H9 (cell line): ENCODE measurements around the gene CPNE2. TPM values are rescaled to one million over a fixed set of nuclear protein-coding genes. Genes with fewer than 3 reads are reported as not detected.

Experiments
- DNase-seq: peaks from one replicate; pipeline ENCODE4 v3.0.0-alpha.2; 2017
- H2AFZ ChIP-seq: one replicate; pipeline ENCODE4 v1.6.1; 2013; ENCODE audit warnings: mild to moderate bottlenecking, low read length, control low read depth, moderate library complexity
- H2AK5ac ChIP-seq: 2 replicates; pipeline ENCODE4 v1.6.1; 2013; ENCODE audit warnings: low read length, control low read depth, mixed read lengths; ENCODE audit not compliant: insufficient read length
- H2BK120ac ChIP-seq: one replicate; pipeline ENCODE4 v1.6.1; 2013; ENCODE audit warnings: low read depth, mild to moderate bottlenecking, low read length, control low read depth, inconsistent platforms; ENCODE audit not compliant: poor library complexity, severe bottlenecking
- H2BK12ac ChIP-seq: 2 replicates; pipeline ENCODE4 v1.6.1; 2013; ENCODE audit warnings: low read length, control low read depth, mixed read lengths, low read depth; ENCODE audit not compliant: insufficient read length
- H2BK15ac ChIP-seq: 2 replicates; pipeline ENCODE4 v1.6.1; 2013; ENCODE audit warnings: low read depth, low read length, control low read depth
- H2BK20ac ChIP-seq: one replicate; pipeline ENCODE4 v1.6.1; 2013; ENCODE audit warnings: low read depth, mild to moderate bottlenecking, low read length, control low read depth, inconsistent platforms; ENCODE audit not compliant: poor library complexity, severe bottlenecking
- H2BK5ac ChIP-seq: 2 replicates; pipeline ENCODE4 v1.6.1; 2013; ENCODE audit warnings: low read length, control low read depth, mixed read lengths; ENCODE audit not compliant: insufficient read length
- H3K14ac ChIP-seq: 2 replicates; pipeline ENCODE4 v1.6.1; 2013; ENCODE audit warnings: low read length, control low read depth; ENCODE audit not compliant: insufficient read depth
- H3K18ac ChIP-seq: 2 replicates; pipeline ENCODE4 v1.6.1; 2013; ENCODE audit warnings: low read depth, mild to moderate bottlenecking, mixed read lengths, low read length, control low read depth; ENCODE audit not compliant: insufficient read length
- H3K23ac ChIP-seq: 2 replicates; pipeline ENCODE4 v1.6.1; 2013; ENCODE audit warnings: low read length, control low read depth, mixed read lengths, low read depth; ENCODE audit not compliant: insufficient read length
- H3K23me2 ChIP-seq: 2 replicates; pipeline ENCODE4 v1.6.1; 2013; ENCODE audit warnings: low read depth, mild to moderate bottlenecking, mixed read lengths, low read length, control low read depth; ENCODE audit not compliant: insufficient read length, poor library complexity, severe bottlenecking
- H3K27ac ChIP-seq: 2 replicates; pipeline ENCODE4 v1.5.1; 2013; ENCODE audit warnings: low read length, control low read depth, mixed read lengths, low read depth; ENCODE audit not compliant: insufficient read length
- H3K27me3 ChIP-seq: 2 replicates; pipeline ENCODE4 v1.6.1; 2013; ENCODE audit warnings: low read length, control low read depth, inconsistent platforms; ENCODE audit not compliant: insufficient read depth
- H3K4ac ChIP-seq: 2 replicates; pipeline ENCODE4 v1.6.1; 2013; ENCODE audit warnings: low read depth, mild to moderate bottlenecking, control low read depth, inconsistent platforms, low read length, moderate library complexity
- H3K4me1 ChIP-seq: 2 replicates; pipeline ENCODE4 v1.6.1; 2013; ENCODE audit warnings: low read length, control low read depth, inconsistent platforms; ENCODE audit not compliant: insufficient read depth
- H3K4me2 ChIP-seq: 2 replicates; pipeline ENCODE4 v1.6.1; 2013; ENCODE audit warnings: low read length, control low read depth, mixed read lengths; ENCODE audit not compliant: insufficient read length, insufficient read depth
- H3K56ac ChIP-seq: 2 replicates; pipeline ENCODE4 v1.6.1; 2013; ENCODE audit warnings: low read depth, mild to moderate bottlenecking, mixed read lengths, low read length, control low read depth; ENCODE audit not compliant: insufficient read length
- H3K79me1 ChIP-seq: 2 replicates; pipeline ENCODE4 v1.6.1; 2013; ENCODE audit warnings: low read depth, mild to moderate bottlenecking, moderate library complexity, low read length, control low read depth, inconsistent platforms; ENCODE audit not compliant: insufficient read depth, poor library complexity, severe bottlenecking
- H3K79me2 ChIP-seq: 2 replicates; pipeline ENCODE4 v1.6.1; 2013; ENCODE audit warnings: low read length, control low read depth, inconsistent platforms; ENCODE audit not compliant: insufficient read depth
- H3K9ac ChIP-seq: 2 replicates; pipeline ENCODE4 v1.6.1; 2013; ENCODE audit warnings: low read length, control low read depth, mixed read lengths; ENCODE audit not compliant: insufficient read length; ENCODE audit errors: extremely low read depth
- H3K9me3 ChIP-seq: one replicate; pipeline ENCODE4 v1.6.1; 2013; ENCODE audit warnings: low read depth, low read length, inconsistent platforms; ENCODE audit not compliant: control insufficient read depth
- H3T11ph ChIP-seq: one replicate; pipeline ENCODE4 v1.6.1; 2013; ENCODE audit warnings: mild to moderate bottlenecking, low read length, control low read depth, inconsistent platforms
- H4K20me1 ChIP-seq: one replicate; pipeline ENCODE4 v1.6.1; 2013; ENCODE audit not compliant: control insufficient read depth, insufficient read length, insufficient read depth
- H4K5ac ChIP-seq: 2 replicates; pipeline ENCODE4 v1.6.1; 2013; ENCODE audit warnings: low read depth, mild to moderate bottlenecking, mixed read lengths, low read length, control low read depth; ENCODE audit not compliant: insufficient read length
- H4K8ac ChIP-seq: replicated peaks from 2 replicates; pipeline ENCODE4 v1.6.1; 2013; ENCODE audit warnings: low read length, control low read depth, mixed read lengths, low read depth; ENCODE audit not compliant: insufficient read length
- H4K91ac ChIP-seq: 2 replicates; pipeline ENCODE4 v1.6.1; 2013; ENCODE audit warnings: low read depth, mild to moderate bottlenecking, moderate library complexity, mixed read lengths, low read length, control low read depth; ENCODE audit not compliant: insufficient read length
- H3K27ac Mint-ChIP-seq, 3 experiments: 2 replicates in 2 of 3; 3 replicates in 1 of 3; pipeline ENCODE4 v1.8.0; 2020 to 2021; ENCODE audit warnings: mixed read lengths in 3 of 3, mild to moderate bottlenecking in 1 of 3, moderate library complexity in 1 of 3
- H3K27me3 Mint-ChIP-seq: 2 replicates; pipeline ENCODE4 v1.8.0; 2021; ENCODE audit warnings: low read depth, mild to moderate bottlenecking, moderate library complexity, mixed read lengths
- H3K36me3 Mint-ChIP-seq, 3 experiments: 2 replicates in 2 of 3; 3 replicates in 1 of 3; pipeline ENCODE4 v1.8.0; 2020 to 2021; ENCODE audit warnings: low read depth in 3 of 3, mixed read lengths in 3 of 3; ENCODE audit not compliant: insufficient read depth in 1 of 3
- H3K4me1 Mint-ChIP-seq, 2 experiments: 2 replicates each; pipeline ENCODE4 v1.8.0; 2020; ENCODE audit warnings: mixed read lengths in 2 of 2
- H3K4me3 Mint-ChIP-seq, 2 experiments: 2 replicates in 1 of 2; 3 replicates in 1 of 2; pipeline ENCODE4 v1.8.0; 2020 to 2021; ENCODE audit warnings: mild to moderate bottlenecking in 2 of 2, mixed read lengths in 2 of 2, moderate library complexity in 1 of 2
- H3K9me3 Mint-ChIP-seq, 2 experiments: 2 replicates in 1 of 2; 3 replicates in 1 of 2; pipeline ENCODE4 v1.8.0; 2020; ENCODE audit warnings: mild to moderate bottlenecking in 2 of 2, mixed read lengths in 2 of 2, moderate library complexity in 1 of 2
- CTCF ChIP-seq: fragments of 200-600 bp; sonication (generic); conservative IDR thresholded peaks from 3 replicates; pipeline ENCODE4 v1.8.0; 2021; ENCODE audit warnings: antibody characterized with exemption, mild to moderate bottlenecking
- WGBS: extraction: QIAGEN DNeasy Blood & Tissue Kit; methylation state at CpG from one replicate; pipeline ENCODE4 v1.1.7; 2013; ENCODE audit warnings: missing lambda C conversion rate, low lambda C conversion rate, mixed read lengths; ENCODE audit not compliant: insufficient read length; ENCODE audit errors: extremely low coverage; 5-methylcytosine and 5-hydroxymethylcytosine counted together
- total RNA-seq: library from RNA; stranded (reverse); gene quantifications from 2 replicates; pipeline ENCODE4 v1.2.1, GENCODE V29; 2021

CPNE2 gene
- total RNA-seq, 1 experiment from 2014 or later: 8.0 TPM

GRCh38 chr16:57112403-57113041 lies 20.1 kb downstream of the CPNE2 start:
- no peaks in the 10 kb centered on the region for H3K9me3 Mint-ChIP-seq
- H3K4me1 Mint-ChIP-seq: peaks cover 11 to 22% of the 10 kb centered on the region in 2 experiments
- Histone ChIP-seq H3K4me2 (no peak overlapping the region), H4K20me1 (no peaks in the 10 kb centered on the region), H3K4me1 (peaks cover 6% of the 10 kb centered on the region), H3K14ac (no peak overlapping the region), H2AK5ac (no peak overlapping the region), H2BK15ac (no peak overlapping the region), H3K9ac (no peak overlapping the region), H3K79me2 (no peaks in the 10 kb centered on the region), H3T11ph (no peak overlapping the region), H2BK20ac (no peak overlapping the region), H4K91ac (no peak overlapping the region), H4K5ac (no peak overlapping the region), H3K27ac (no peak overlapping the region), H4K8ac (no peak overlapping the region), H3K4ac (no peak overlapping the region), H3K18ac (no peak overlapping the region), H3K23me2 (no peaks in the 10 kb centered on the region), H3K23ac (no peak overlapping the region), H2BK120ac (no peak overlapping the region), H3K27me3 (no peaks in the 10 kb centered on the region), H3K79me1 (no peaks in the 10 kb centered on the region), H2BK12ac (no peak overlapping the region), H3K9me3 (no peaks in the 10 kb centered on the region), H2BK5ac (no peak overlapping the region), H3K56ac (no peak overlapping the region), H2AFZ (no peak overlapping the region)
- peaks cover 1% of the 10 kb centered on the region; the same call in 1 of the 2 replicates for H3K27me3 Mint-ChIP-seq
- no peak for DNase-seq
- TF ChIP-seq CTCF: no peak
- WGBS: no CpG with 5 or more reads among the region's 10 CpGs
- peak overlapping the region in 1 of 3 experiments; percentile 59; a peak in 1 of 7 replicates for H3K27ac Mint-ChIP-seq
- H3K36me3 Mint-ChIP-seq: no peaks in the 10 kb centered on the region; a peak in 1 of 7 replicates
- H3K4me3 Mint-ChIP-seq: no peak overlapping the region
